Prostate gland (tissue), 2 donors: ENCODE data around the gene SCAMP2. TPM values are rescaled to one million over a fixed set of nuclear protein-coding genes. Genes with fewer than 3 reads are reported as not detected.

Experiments used
- DNase-seq: peaks from one replicate; pipeline ENCODE4 v3.0.0-alpha.2; 2019; ENCODE audit warnings: low spot score
- H3K27ac ChIP-seq, 2 donors: fragments of 200-600 bp; sonication (generic); 2 replicates each; pipeline ENCODE4 v1.5.1; 2017 to 2019
- H3K27me3 ChIP-seq: fragments of 200-600 bp; sonication (generic); replicated peaks from 2 replicates; pipeline ENCODE4 v1.5.1; 2019; ENCODE audit not compliant: insufficient read depth
- H3K36me3 ChIP-seq, 2 donors: fragments of 200-600 bp; sonication (generic); 1 replicate in 1 of 2; 2 replicates in 1 of 2; pipeline versions ENCODE4 v1.5.1 to v1.8.1; 2017 to 2019
- H3K4me1 ChIP-seq: fragments of 200-600 bp; sonication (generic); replicated peaks from 2 replicates; pipeline ENCODE4 v1.5.1; 2019
- H3K4me3 ChIP-seq, 2 donors: fragments of 200-600 bp; sonication (generic); 2 replicates each; pipeline ENCODE4 v1.5.1; 2017 to 2019
- H3K9me3 ChIP-seq: fragments of 200-600 bp; sonication (generic); 2 replicates; pipeline ENCODE4 v1.5.1; 2017
- CTCF ChIP-seq, 4 experiments: fragments of 200-600 bp in 2 of 4; fragments of 450-650 bp in 2 of 4; sonication (generic) in 2 of 4; IDR thresholded peaks; 1 replicate in 3 of 4; 2 replicates in 1 of 4; pipeline ENCODE4 v1.5.1; 2016 to 2019; ENCODE audit warnings: antibody characterized with exemption in 4 of 4, mild to moderate bottlenecking in 2 of 4, moderate library complexity in 2 of 4
- POLR2A ChIP-seq: fragments of 450-650 bp; IDR thresholded peaks from one replicate; pipeline ENCODE4 v1.6.1; 2016; ENCODE audit warnings: antibody characterized with exemption, mild to moderate bottlenecking
- POLR2AphosphoS5 ChIP-seq: sonication (generic); formaldehyde crosslinking; IDR thresholded peaks from one replicate; pipeline ENCODE4 v1.6.1; 2017; ENCODE audit warnings: antibody characterized with exemption
- WGBS: methylation state at CpG from one replicate; pipeline ENCODE4 v1.1.5; 2018; 5-methylcytosine and 5-hydroxymethylcytosine counted together
- intact Hi-C: fragments of 100-400 bp; cut with DNase I; formaldehyde crosslinking; loops from one replicate; pipeline ENCODE4 v1.14.2; 2022
- microRNA-seq: library from miRNA; unstranded; fragments of <30 nt; microRNA quantifications from one replicate; pipeline ENCODE4, GENCODE V29; 2016
- small RNA-seq, 2 donors: library from RNA; depleted of rRNA; stranded (forward); fragments of <200 nt; gene quantifications; one replicate each; pipeline ENCODE3, GENCODE V24; 2016
- total RNA-seq, 2 donors: library from RNA; depleted of rRNA; stranded (reverse); fragments of >200 nt; gene quantifications; one replicate each; pipeline ENCODE4 v1.1.0, GENCODE V29; 2016

The SCAMP2 gene
- total RNA-seq, 2 donors from 2014 or later: 101 to 103 TPM

GRCh38 chr15:74795966-74796625 lies 77.1 kb downstream of the SCAMP2 start:
- TF ChIP-seq CTCF (IDR thresholded peaks at IDR 0.05): no peak
- no peak for TF ChIP-seq POLR2AphosphoS5
- TF ChIP-seq POLR2A: no peak
- peaks cover 0 to 7% of the 10 kb centered on the region in 2 donors for H3K36me3 ChIP-seq
- H3K4me1 ChIP-seq: peaks cover 19% of the 10 kb centered on the region
- H3K27ac ChIP-seq: no peak overlapping the region
- 89% methylated on average over 14 of the region's 14 CpGs for WGBS
- no peak overlapping the region for H3K4me3 ChIP-seq
- no peak for DNase-seq
- intact Hi-C loops: no loop called here
- H3K27me3 ChIP-seq: no peaks in the 10 kb centered on the region
- no peaks in the 10 kb centered on the region for H3K9me3 ChIP-seq

- no peak for TF ChIP-seq CTCF (IDR thresholded peaks at IDR 0.05)
- TF ChIP-seq POLR2AphosphoS5: no peak
- no peak for TF ChIP-seq POLR2A
- intact Hi-C loops: no loop called here
- H3K9me3 ChIP-seq: no peaks in the 10 kb centered on the region
- H3K36me3 ChIP-seq: no peaks in the 10 kb centered on the region
- H3K27ac ChIP-seq: no peak overlapping the region
- DNase-seq: no peak
- WGBS: 97% methylated on average over 9 of the region's 9 CpGs
- peaks cover 19% of the 10 kb centered on the region for H3K4me1 ChIP-seq
- H3K4me3 ChIP-seq: no peak overlapping the region
- H3K27me3 ChIP-seq: no peaks in the 10 kb centered on the region
Observed at GRCh38 chr15:74794970-74795349, 78.2 kb downstream of the SCAMP2 start.

- H3K4me3 ChIP-seq: no peak overlapping the region
- no peaks in the 10 kb centered on the region for H3K9me3 ChIP-seq
- H3K4me1 ChIP-seq: peaks cover 18% of the 10 kb centered on the region
- H3K36me3 ChIP-seq: no peaks in the 10 kb centered on the region
- DNase-seq: no peak
- H3K27ac ChIP-seq: no peak overlapping the region
- WGBS: 90% methylated on average over 7 of the region's 9 CpGs
- intact Hi-C loops: no loop called here
- H3K27me3 ChIP-seq: no peaks in the 10 kb centered on the region
- TF ChIP-seq POLR2AphosphoS5: no peak
- no peak for TF ChIP-seq CTCF (IDR thresholded peaks at IDR 0.05)
- no peak for TF ChIP-seq POLR2A
Observed at GRCh38 chr15:74794248-74794969, 78.8 kb downstream of the SCAMP2 start.

Small RNA genes lying within 50 kb of the gene (microRNA-seq; reads per million reads assigned to microRNA genes)
- 1.3 reads per million, percentile 14 among the genes with 10 or more reads in this experiment for gene MIR6882

Small RNA genes lying within 50 kb of the gene (small RNA-seq; reads per million reads assigned to genes)
- gene CPLX3: 0 reads per million in 2 donors
- 0.30 to 0.47 reads per million in 2 donors for gene MIR6882

Other genes starting within 250 kb of the SCAMP2 start
- 10 to 100 TPM; 20.6 to 36.8 TPM for gene EDC3, start 177.3 kb downstream of the SCAMP2 start, total RNA-seq
- 1 to 10 TPM in 1 of 2 donors, under 1 TPM in 1; 0.57 to 6.9 TPM for gene CYP1A1, start 147.8 kb downstream of the SCAMP2 start, total RNA-seq
- gene CYP1A2, start 124.5 kb downstream of the SCAMP2 start, total RNA-seq: under 1 TPM in 1 of 2 donors, not detected in 1; 0.46 TPM
- 10 to 100 TPM; 45.3 to 57.0 TPM for gene CSK, start 91.3 kb downstream of the SCAMP2 start, total RNA-seq
- 100 to 1,000 TPM; 219 to 229 TPM for gene LMAN1L, start 60.5 kb downstream of the SCAMP2 start, total RNA-seq
- gene CPLX3, start 46.7 kb downstream of the SCAMP2 start, total RNA-seq: 10 to 100 TPM; 40.5 to 59.8 TPM
- gene ULK3, start 30.2 kb downstream of the SCAMP2 start, total RNA-seq: 10 to 100 TPM; 44.6 to 98.5 TPM
- 10 to 100 TPM; 48.5 to 91.4 TPM for gene MPI, start 16.7 kb upstream of the SCAMP2 start, total RNA-seq
- gene FAM219B, start 33.5 kb upstream of the SCAMP2 start, total RNA-seq: 10 to 100 TPM; 66.0 to 71.1 TPM
- 100 to 1,000 TPM in 1 of 2 donors, 10 to 100 TPM in 1; 93.3 to 171 TPM for gene COX5A, start 64.7 kb upstream of the SCAMP2 start, total RNA-seq
- gene RPP25, start 83.4 kb upstream of the SCAMP2 start, total RNA-seq: 10 to 100 TPM in 1 of 2 donors, 1 to 10 TPM in 1; 3.8 to 17.6 TPM
- 10 to 100 TPM in 1 of 2 donors, 1 to 10 TPM in 1; 6.1 to 24.4 TPM for gene SCAMP5, start 122.2 kb upstream of the SCAMP2 start, total RNA-seq
- 10 to 100 TPM; 19.4 to 22.0 TPM for gene PPCDC, start 150.2 kb upstream of the SCAMP2 start, total RNA-seq